Body of pancreas (tissue), 4 donors: ENCODE measurements around the gene CISD3.

Experiments
- CTCF ChIP-seq, 7 experiments: fragments of 450-650 bp in 4 of 7; fragments of 200-600 bp in 3 of 7; sonication (generic) in 3 of 7; IDR thresholded peaks; one replicate each; pipeline ENCODE4 v1.5.1; 2016 to 2019; ENCODE audit warnings: antibody characterized with exemption in 7 of 7
- POLR2A ChIP-seq, 3 donors: fragments of 450-650 bp; IDR thresholded peaks; one replicate each; pipeline ENCODE4 v1.6.1; 2016; ENCODE audit warnings: antibody characterized with exemption in 3 of 3, mild to moderate bottlenecking in 2 of 3

GRCh38 chr17:38777641-38778250 is 47.6 kb downstream of the CISD3 start:
- TF ChIP-seq POLR2A (IDR thresholded peaks at IDR 0.05): no peak
- TF ChIP-seq CTCF (IDR thresholded peaks at IDR 0.05): no peak
